Panc1 (cell line): Measurements from ENCODE around the gene JMJD1C.

Experiments used
- POLR2AphosphoS5 ChIP-seq: IDR thresholded peaks from 2 replicates; pipeline ENCODE4 v1.6.1; 2012; ENCODE audit warnings: mild to moderate bottlenecking, low read depth, low read length, moderate library complexity
- REST ChIP-seq, 2 experiments: IDR thresholded peaks; 2 replicates each; pipeline ENCODE4 v1.6.1; 2011 to 2012; ENCODE audit warnings: low read depth in 2 of 2, control low read depth in 1 of 2, low read length in 1 of 2, mild to moderate bottlenecking in 1 of 2, moderate library complexity in 1 of 2; ENCODE audit not compliant: insufficient read depth in 1 of 2
- TF ChIP-seq, protein P1 (sequence below): fragments of 450-650 bp; IDR thresholded peaks from 2 replicates; pipeline ENCODE4 v1.5.1; 2017; ENCODE audit warnings: mild to moderate bottlenecking

DNA sequence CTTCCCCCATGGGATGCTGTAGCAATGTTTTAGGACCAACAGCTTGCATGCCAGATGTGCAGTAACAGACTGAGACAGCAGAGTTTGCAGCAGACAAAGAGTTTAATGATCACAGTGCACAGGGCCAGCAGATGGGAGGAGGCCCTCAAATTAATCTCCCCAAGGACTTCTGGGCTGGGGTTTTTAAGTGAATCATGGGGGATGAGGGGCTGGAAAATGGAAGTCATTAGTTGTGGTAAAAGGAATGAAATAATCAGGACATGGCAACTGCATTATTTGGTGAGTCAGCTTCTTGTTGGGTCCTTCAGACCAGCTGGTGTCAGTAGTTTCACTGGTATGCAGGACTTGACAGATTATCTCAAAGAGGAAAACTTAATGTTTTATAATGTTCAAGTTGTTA is 345.2 kb downstream of the JMJD1C start:
- TF ChIP-seq, protein P1, sequence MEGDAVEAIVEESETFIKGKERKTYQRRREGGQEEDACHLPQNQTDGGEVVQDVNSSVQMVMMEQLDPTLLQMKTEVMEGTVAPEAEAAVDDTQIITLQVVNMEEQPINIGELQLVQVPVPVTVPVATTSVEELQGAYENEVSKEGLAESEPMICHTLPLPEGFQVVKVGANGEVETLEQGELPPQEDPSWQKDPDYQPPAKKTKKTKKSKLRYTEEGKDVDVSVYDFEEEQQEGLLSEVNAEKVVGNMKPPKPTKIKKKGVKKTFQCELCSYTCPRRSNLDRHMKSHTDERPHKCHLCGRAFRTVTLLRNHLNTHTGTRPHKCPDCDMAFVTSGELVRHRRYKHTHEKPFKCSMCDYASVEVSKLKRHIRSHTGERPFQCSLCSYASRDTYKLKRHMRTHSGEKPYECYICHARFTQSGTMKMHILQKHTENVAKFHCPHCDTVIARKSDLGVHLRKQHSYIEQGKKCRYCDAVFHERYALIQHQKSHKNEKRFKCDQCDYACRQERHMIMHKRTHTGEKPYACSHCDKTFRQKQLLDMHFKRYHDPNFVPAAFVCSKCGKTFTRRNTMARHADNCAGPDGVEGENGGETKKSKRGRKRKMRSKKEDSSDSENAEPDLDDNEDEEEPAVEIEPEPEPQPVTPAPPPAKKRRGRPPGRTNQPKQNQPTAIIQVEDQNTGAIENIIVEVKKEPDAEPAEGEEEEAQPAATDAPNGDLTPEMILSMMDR: no peak
- no peak for TF ChIP-seq REST (IDR thresholded peaks at IDR 0.05; ENCODE audit: insufficient read depth in 1 of 2, low read depth in 2 of 2, low read length in 1 of 2)
- TF ChIP-seq POLR2AphosphoS5: no peak
